HG03457 (cell line): ENCODE results near the gene FXYD3.
"Not testable (repeated sequence)": the region's sequence is repeated elsewhere in the genome, so short reads cannot be mapped to it uniquely, and the experiment has no call there.

ENCODE experiments used
- ATAC-seq: cut with Tn5 transposase; IDR thresholded peaks from one replicate; pipeline ENCODE4 v1.9.1; 2021; ENCODE audit warnings: moderate number of reproducible peaks; ENCODE audit not compliant: unreplicated experiment

The FXYD3 gene

DNA sequence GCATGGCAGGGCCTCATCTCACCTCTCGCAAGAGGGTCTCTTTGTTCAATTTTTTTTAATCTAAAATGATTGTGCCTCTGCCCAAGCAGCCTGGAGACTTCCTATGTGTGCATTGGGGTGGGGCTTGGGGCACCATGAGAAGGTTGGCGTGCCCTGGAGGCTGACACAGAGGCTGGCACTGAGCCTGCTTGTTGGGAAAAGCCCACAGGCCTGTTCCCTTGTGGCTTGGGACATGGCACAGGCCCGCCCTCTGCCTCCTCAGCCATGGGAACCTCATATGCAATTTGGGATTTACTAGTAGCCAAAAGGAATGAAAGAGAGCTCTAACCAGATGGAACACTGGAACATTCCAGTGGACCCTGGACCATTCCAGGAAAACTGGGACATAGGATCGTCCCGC is 8.0 kb downstream of the FXYD3 start:
- no peak for ATAC-seq

- ATAC-seq: no peak
These were observed 8.8 kb downstream of the FXYD3 start for GRCh38 chr19:35124098-35125060.

DNA sequence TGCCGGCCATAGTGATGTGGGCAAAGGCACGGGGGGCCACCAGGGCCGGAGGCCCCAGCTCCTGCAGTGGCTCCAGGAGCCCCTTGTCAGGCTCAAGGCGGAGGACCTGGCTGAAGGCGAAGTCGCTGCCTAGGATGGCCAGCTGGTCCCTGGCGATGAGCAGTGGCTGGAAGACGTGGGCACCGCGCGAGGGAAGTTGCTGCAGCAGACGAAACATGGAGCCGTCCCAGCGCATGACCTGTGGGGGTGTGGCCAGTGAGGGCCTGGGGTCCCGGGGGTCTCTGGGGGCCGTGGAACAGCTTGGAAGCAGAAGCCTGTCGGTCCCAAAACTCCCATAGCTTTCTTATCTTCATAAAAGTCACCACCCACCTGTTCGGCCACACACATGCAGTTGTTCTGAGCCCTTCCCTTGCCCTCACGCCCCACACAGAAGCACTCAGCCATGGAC is 9.7 kb downstream of the FXYD3 start:
- ATAC-seq: no peak

DNA sequence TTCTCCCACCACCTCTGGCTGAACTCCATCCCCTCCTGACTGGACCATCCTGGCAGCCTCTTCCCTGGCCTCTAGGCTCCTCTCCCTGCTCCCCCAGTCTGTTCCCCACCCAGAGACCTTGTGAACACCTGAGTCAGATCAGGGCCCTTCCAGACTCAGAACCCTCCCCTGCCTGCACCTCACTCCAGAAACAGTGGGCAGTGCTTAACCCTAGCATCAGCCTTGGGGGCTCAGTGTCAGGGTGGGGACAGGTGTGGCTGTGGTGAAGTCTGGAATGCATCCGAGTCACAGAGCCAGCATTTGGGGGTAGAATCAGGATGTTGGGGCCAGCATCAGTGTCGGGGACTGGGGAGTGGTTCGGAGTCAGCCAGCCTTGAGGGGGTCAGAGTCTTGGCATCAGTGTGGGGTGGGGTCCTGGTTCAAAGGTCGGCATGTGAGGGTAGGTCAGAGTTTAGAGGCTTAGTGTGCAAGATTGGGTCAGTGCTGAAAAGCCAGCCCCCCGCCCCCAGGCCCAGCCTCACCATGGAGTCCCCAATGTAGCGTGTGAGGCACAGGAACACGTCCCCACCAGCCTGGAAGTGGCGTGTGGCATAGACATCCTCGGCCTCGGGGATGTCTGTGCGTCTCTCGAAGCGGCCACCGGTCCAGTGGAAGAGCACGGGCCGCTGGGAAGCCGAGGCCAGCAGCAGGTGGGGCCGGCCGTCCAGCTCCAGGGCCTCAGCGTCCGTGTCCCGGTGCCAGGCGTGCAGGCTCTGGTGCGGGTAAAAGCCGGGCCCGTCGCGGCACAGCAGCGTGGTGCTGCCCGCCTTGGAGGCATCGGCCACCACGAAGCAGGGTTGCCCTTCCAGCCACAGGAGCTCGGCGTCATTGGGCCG is 10.4 kb downstream of the FXYD3 start:
- ATAC-seq: no peak

- no peak for ATAC-seq
These were observed 11.0 kb downstream of the FXYD3 start for GRCh38 chr19:35126624-35126959.

GRCh38 chr19:35127871-35128270 is 12.2 kb downstream of the FXYD3 start:
- no peak for ATAC-seq

GRCh38 chr19:35128398-35129057 is 12.9 kb downstream of the FXYD3 start:
- no peak for ATAC-seq

GRCh38 chr19:35129724-35130274 is 14.2 kb downstream of the FXYD3 start:
- ATAC-seq: not testable (repeated sequence)

DNA sequence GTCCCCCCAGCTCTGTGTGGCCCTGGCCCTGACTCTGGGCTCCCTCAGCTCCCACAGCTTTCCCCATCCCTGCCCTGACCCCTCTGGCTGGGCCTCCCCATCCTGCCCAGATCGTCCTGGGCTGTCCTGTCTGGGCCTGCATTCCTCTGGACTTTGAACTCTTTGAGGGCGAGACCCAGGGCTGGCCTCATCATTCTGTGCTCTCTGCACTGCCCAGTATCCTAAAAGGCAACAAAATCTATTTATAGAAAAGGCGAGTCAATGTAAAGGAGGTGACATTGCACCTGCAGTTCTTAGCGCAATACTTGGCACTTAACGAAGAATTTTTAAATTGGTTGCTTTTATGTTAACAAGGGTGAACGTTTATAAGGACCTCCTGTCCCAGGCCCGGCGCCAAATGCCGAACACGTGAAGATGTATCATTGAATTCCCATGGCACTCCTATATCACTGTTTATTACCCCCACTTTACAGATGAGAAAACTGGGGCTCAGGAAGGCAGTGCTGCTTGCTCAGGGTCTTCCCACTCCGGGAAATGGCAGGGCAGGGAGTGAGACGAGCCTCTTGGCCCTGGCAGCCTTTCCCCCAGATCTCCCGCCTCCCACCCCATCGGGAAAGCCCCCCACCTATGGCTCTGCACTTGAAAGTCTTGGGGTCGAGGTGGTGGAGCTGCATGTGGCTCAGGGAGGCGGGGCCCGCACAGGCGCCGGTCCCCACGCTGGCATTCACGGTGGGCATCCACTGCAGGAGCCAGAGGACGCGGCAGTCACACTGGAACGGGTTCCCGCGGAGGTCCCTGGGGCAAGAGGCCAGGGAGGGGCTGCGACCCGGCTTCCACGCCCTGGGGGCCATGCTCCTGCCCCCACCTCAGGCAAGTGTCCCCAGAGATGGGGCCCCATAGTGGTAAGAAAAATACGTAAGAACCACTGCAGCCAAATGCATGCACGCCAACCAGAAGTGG is 15.4 kb downstream of the FXYD3 start:
- ATAC-seq: no peak

- no peak for ATAC-seq
These were observed 16.6 kb downstream of the FXYD3 start for GRCh38 chr19:35132254-35132653.

- no peak for ATAC-seq
These were observed 18.2 kb downstream of the FXYD3 start for GRCh38 chr19:35133826-35134225.

DNA sequence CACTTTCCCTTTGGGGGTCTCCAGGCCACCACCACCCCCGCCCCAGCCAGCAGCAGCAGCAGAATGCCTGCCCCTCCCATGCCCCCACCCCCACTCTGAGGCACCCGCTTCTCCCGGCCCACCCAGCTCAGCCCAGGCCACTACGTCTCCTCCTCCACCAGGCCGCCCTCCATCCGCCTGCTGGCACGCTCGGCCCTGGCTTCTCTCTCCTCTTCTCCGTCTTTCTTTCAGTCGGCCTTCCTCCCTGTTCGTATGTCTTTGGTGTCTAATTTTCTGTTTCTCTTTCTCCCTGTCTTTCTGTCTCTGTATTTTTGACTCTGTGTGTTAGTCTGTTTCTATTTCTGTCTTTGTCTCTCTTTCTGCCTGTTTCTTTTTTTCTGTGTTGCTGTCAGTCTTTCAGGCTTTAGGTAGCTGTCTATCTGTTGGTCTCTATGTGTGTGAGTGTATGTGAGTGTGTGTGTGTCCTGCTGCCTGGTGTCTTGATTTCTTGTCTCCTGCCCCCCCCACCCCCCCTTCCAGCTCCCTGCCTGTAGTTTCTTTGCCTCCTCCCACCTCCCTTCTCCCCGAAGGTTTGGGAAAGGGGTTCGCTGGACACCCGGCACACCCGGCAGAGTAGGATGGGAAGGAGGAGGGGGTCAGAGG is 19.1 kb downstream of the FXYD3 start, which contains the start of gene LGI4:
Gene LGI4, minus strand, starts transcription at position 459 of the 642 bp plus-strand sequence. Its CDS starts 379 bp downstream, at position 80.
- ATAC-seq: no peak

GRCh38 chr19:35135389-35135909 is 19.8 kb downstream of the FXYD3 start:
- ATAC-seq: no peak

DNA sequence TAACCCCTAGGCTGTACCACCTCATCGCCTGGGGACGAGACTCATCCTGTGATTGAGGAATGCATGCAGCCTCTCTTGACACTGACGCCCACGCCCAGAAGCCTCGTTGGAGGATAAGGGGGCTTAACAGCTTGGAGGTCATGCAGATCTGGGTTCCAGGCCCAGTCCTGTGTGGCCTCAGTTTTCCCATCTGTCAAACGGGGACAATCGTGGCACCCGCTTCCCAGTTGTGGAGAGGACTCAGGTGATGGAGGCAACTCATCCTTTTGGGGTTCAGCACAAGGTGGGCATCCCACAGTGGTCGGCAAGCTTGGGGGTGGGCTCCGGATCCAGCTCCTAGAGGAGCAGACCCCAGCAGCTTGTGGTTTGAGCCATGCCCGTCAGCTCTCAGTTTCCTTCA is 20.6 kb downstream of the FXYD3 start:
- no peak for ATAC-seq

DNA sequence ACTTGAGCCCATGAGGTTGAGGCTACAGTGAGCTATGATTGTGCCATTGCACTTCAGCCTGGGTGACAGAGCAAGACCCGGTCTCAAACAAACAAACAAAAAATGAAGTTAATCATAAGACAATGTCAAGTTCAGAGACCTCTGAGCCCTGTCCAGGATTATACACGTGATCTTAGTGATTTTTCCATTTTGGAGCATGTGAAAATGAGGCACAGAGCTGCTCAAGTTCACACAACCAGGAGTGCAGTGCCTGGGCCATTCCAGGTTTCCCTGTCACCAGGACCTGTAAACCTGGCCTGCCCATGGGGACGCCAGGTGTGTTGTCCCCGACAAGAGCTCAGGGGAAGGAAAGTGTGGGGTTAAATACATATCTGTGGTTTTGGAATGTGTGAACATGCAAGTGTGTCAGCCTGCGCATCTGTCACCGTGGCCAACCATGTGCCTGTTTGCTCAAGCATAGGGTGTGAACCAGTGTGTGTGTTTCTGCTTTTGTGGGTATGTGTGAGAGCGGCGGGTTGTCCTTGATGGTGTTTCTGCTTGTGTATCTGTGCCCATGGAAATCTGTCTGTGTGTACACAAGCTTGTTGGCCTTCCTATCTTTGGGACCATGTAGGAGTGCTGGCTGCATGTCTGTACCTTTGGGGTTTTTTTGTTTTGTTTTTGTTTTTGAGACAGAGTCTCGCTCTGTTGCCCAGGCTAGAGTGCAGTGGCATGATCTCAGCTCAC is 21.5 kb downstream of the FXYD3 start:
- no peak for ATAC-seq

DNA sequence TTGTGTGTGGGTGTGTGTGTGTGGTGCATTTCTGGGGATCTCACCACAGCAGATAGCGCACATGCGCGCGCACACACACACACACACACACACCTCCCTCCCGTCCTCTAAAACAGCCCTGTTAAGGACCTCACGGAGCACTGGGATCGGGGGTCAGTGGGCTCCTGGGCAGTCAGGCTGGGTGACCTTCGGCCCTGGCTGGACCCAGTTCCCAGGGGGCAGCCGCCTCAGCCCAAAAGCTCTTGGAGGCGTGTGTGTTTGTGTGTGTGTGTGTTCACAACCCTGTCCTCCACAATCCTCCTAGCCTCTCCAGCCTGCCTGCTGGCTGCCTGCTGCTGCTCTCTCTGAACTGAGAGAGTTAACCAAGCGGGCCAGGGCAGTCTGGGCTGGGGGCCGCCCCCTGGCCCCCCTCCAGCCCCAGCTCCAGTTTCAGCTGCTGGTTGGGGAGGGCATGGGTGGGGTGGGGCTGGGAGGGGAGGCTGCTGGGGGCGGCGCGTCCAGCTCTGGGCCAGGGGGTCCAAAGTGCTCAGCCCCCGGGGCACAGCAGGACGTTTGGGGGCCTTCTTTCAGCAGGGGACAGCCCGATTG is 22.8 kb downstream of the FXYD3 start, which contains the start of gene FXYD1:
Gene FXYD1, plus strand, starts transcription at position 520 of the 588 bp plus-strand sequence. CDS start 1,256 bp downstream, outside the sequence.
- no peak for ATAC-seq

- no peak for ATAC-seq
These were observed 24.8 kb downstream of the FXYD3 start for GRCh38 chr19:35140207-35140961.
